HFFc6 (cell line): Measurements from ENCODE around the gene MTCL1. TPM values are rescaled to one million over a fixed set of nuclear protein-coding genes. Genes with fewer than 3 reads are reported as not detected.

Experiments used
- DNase-seq: peaks from one replicate; pipeline ENCODE4 v3.0.0-alpha.2; 2018
- H3K27ac Mint-ChIP-seq: 2 replicates; pipeline ENCODE4 v1.8.0; 2020; ENCODE audit warnings: mild to moderate bottlenecking, mixed read lengths
- H3K27me3 Mint-ChIP-seq: 2 replicates; pipeline ENCODE4 v1.8.0; 2021; ENCODE audit warnings: mild to moderate bottlenecking, moderate library complexity, mixed read lengths; ENCODE audit not compliant: insufficient read depth
- H3K36me3 Mint-ChIP-seq: 2 replicates; pipeline ENCODE4 v1.8.0; 2021; ENCODE audit warnings: low read depth, mixed read lengths
- H3K4me1 Mint-ChIP-seq: 2 replicates; pipeline ENCODE4 v1.8.0; 2020; ENCODE audit warnings: low read depth, mixed read lengths
- H3K4me3 Mint-ChIP-seq: 2 replicates; pipeline ENCODE4 v1.8.0; 2020; ENCODE audit warnings: mild to moderate bottlenecking, moderate library complexity, mixed read lengths
- H3K9me3 Mint-ChIP-seq: 2 replicates; pipeline ENCODE4 v1.8.0; 2020; ENCODE audit warnings: mild to moderate bottlenecking, mixed read lengths
- CTCF ChIP-seq: fragments of 200-600 bp; sonication (generic); IDR thresholded peaks from 2 replicates; pipeline ENCODE4 v1.5.0; 2021; ENCODE audit warnings: antibody characterized with exemption, mild to moderate bottlenecking
- total RNA-seq, 6 experiments: library from RNA; stranded (reverse); fragmentation: NEBNext Ultra II Directional; extraction: Animal tissue kit (Norgen Biotek cat#: 25700); gene quantifications; 2 replicates in 1 of 6; 3 replicates in 5 of 6; pipeline ENCODE4 v1.2.3, GENCODE V29; 2021

Gene MTCL1
- total RNA-seq, 6 experiments from 2014 or later: 47.2 to 59.7 (median 55.3) TPM

DNA sequence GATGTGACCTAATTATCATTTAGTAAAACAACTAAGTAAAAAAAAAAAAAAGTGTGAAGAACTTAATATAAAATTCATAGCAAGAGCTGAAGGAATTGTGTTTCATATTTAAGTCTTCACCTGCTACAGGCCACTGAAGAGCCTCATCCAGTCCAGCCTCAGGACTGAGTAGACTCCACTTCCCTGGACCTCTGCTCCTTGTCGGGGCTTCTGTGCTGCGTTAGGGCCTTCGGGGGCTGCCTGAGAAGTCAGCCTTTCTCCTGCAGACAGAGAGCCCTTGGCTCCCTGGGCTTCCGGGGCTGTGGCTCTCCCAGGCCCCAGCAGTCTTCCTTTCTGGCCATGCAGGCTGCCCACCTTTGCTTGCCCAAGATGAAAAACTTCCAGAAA lies 95.5 kb downstream of the MTCL1 start:
- no peaks in the 10 kb centered on the region for H3K9me3 Mint-ChIP-seq
- H3K4me1 Mint-ChIP-seq: peaks cover 75% of the 10 kb centered on the region
- peaks cover 2% of the 10 kb centered on the region for H3K27me3 Mint-ChIP-seq
- peak overlapping the region; percentile 99 for H3K27ac Mint-ChIP-seq
- peak overlapping the region; percentile 81 for H3K4me3 Mint-ChIP-seq
- peak; percentile 26 for DNase-seq
- peaks cover 48% of the 10 kb centered on the region for H3K36me3 Mint-ChIP-seq
- no peak for TF ChIP-seq CTCF

- no peaks in the 10 kb centered on the region for H3K9me3 Mint-ChIP-seq
- peak overlapping the region; percentile 99 for H3K27ac Mint-ChIP-seq
- H3K27me3 Mint-ChIP-seq: peaks cover 2% of the 10 kb centered on the region
- peaks cover 43% of the 10 kb centered on the region for H3K36me3 Mint-ChIP-seq
- TF ChIP-seq CTCF: no peak
- H3K4me1 Mint-ChIP-seq: peaks cover 70% of the 10 kb centered on the region
- DNase-seq: peak; percentile 87
- peak overlapping the region; percentile 81 for H3K4me3 Mint-ChIP-seq
These were observed 96.0 kb downstream of the MTCL1 start for GRCh38 chr18:8801263-8801901.

GRCh38 chr18:8802017-8802672 lies 96.8 kb downstream of the MTCL1 start:
- Mint-ChIP-seq H3K4me1 (peaks cover 66% of the 10 kb centered on the region), H3K36me3 (peaks cover 38% of the 10 kb centered on the region), H3K9me3 (no peaks in the 10 kb centered on the region), H3K27me3 (peaks cover 2% of the 10 kb centered on the region), H3K4me3 (peak overlapping the region; percentile 81), H3K27ac (peak overlapping the region; percentile 99)
- DNase-seq: no peak
- 0 out of 2 replicates have a peak, but pooled peaks have one; percentile 17 for TF ChIP-seq CTCF

GRCh38 chr18:8803063-8803795 lies 97.9 kb downstream of the MTCL1 start:
- Mint-ChIP-seq H3K9me3 (no peaks in the 10 kb centered on the region), H3K4me3 (no peak overlapping the region), H3K27ac (no peak overlapping the region), H3K27me3 (peaks cover 2% of the 10 kb centered on the region), H3K4me1 (peaks cover 67% of the 10 kb centered on the region), H3K36me3 (peaks cover 38% of the 10 kb centered on the region)
- DNase-seq: no peak
- TF ChIP-seq CTCF: no peak

GRCh38 chr18:8803957-8804356 lies 98.6 kb downstream of the MTCL1 start:
- H3K27ac Mint-ChIP-seq: no peak overlapping the region
- no peak for TF ChIP-seq CTCF
- no peak overlapping the region for H3K4me3 Mint-ChIP-seq
- peaks cover 2% of the 10 kb centered on the region for H3K27me3 Mint-ChIP-seq
- DNase-seq: no peak
- H3K9me3 Mint-ChIP-seq: no peaks in the 10 kb centered on the region
- H3K36me3 Mint-ChIP-seq: peaks cover 42% of the 10 kb centered on the region
- peaks cover 68% of the 10 kb centered on the region for H3K4me1 Mint-ChIP-seq
